ENCODE results near the gene HOXA9. TPM values are rescaled to one million over a fixed set of nuclear protein-coding genes. Genes with fewer than 3 reads are reported as not detected.

Gene HOXA9
- total RNA-seq, 1 donor from 2014 or later, result 46.5 TPM

GRCh38 chr7:27205325-27206280 lies 40.3 kb upstream of the HOXA9 start:
- TF ChIP-seq CTCF (IDR thresholded peaks at IDR 0.05; ENCODE audit: insufficient read depth, low read length, poor library complexity, severe bottlenecking), result no peak
- H3K4me3 ChIP-seq (ENCODE audit: low read depth, low read length), result no peak overlapping the region

GRCh38 chr7:27204851-27205322 lies 39.5 kb upstream of the HOXA9 start:
- no peak for TF ChIP-seq CTCF (IDR thresholded peaks at IDR 0.05; ENCODE audit: insufficient read depth, low read length, poor library complexity, severe bottlenecking)
- Histone ChIP-seq H3K4me3 (ENCODE audit: low read depth, low read length) (no peak overlapping the region), H3K27me3 (ENCODE audit: control insufficient read depth, insufficient read depth, low read length) (peaks cover 86% of the 10 kb centered on the region), H3K36me3 (ENCODE audit: control insufficient read depth, insufficient read depth, low read length) (no peaks in the 10 kb centered on the region)
- no peak for DNase-seq (ENCODE audit: low read depth)

More at GRCh38 chr7:27205325-27206280, 40.3 kb upstream of the HOXA9 start:
- DNase-seq (ENCODE audit: low read depth), result no peak
- Histone ChIP-seq H3K27me3 (ENCODE audit: control insufficient read depth, insufficient read depth, low read length) (peaks cover 88% of the 10 kb centered on the region), H3K36me3 (ENCODE audit: control insufficient read depth, insufficient read depth, low read length) (no peaks in the 10 kb centered on the region)

- no peak for TF ChIP-seq CTCF (IDR thresholded peaks at IDR 0.05; ENCODE audit: insufficient read depth, low read length, poor library complexity, severe bottlenecking)
- no peaks in the 10 kb centered on the region for H3K36me3 ChIP-seq (ENCODE audit: control insufficient read depth, insufficient read depth, low read length)
- DNase-seq (ENCODE audit: low read depth), result no peak
- H3K4me3 ChIP-seq (ENCODE audit: low read depth, low read length), result no peak overlapping the region
- peaks cover 85% of the 10 kb centered on the region for H3K27me3 ChIP-seq (ENCODE audit: control insufficient read depth, insufficient read depth, low read length)
These were observed 38.7 kb upstream of the HOXA9 start for GRCh38 chr7:27203964-27204594.

GRCh38 chr7:27203365-27203953 lies 38.1 kb upstream of the HOXA9 start:
- TF ChIP-seq CTCF (IDR thresholded peaks at IDR 0.05; ENCODE audit: insufficient read depth, low read length, poor library complexity, severe bottlenecking), result no peak
- Histone ChIP-seq H3K27me3 (ENCODE audit: control insufficient read depth, insufficient read depth, low read length) (peaks cover 85% of the 10 kb centered on the region), H3K36me3 (ENCODE audit: control insufficient read depth, insufficient read depth, low read length) (no peaks in the 10 kb centered on the region), H3K4me3 (ENCODE audit: low read depth, low read length) (no peak overlapping the region)
- DNase-seq (ENCODE audit: low read depth), result no peak

- Histone ChIP-seq H3K27me3 (ENCODE audit: control insufficient read depth, insufficient read depth, low read length) (peaks cover 85% of the 10 kb centered on the region), H3K36me3 (ENCODE audit: control insufficient read depth, insufficient read depth, low read length) (no peaks in the 10 kb centered on the region), H3K4me3 (ENCODE audit: low read depth, low read length) (no peak overlapping the region)
- DNase-seq (ENCODE audit: low read depth), result no peak
- TF ChIP-seq CTCF (IDR thresholded peaks at IDR 0.05; ENCODE audit: insufficient read depth, low read length, poor library complexity, severe bottlenecking), result no peak
These were observed 37.5 kb upstream of the HOXA9 start for GRCh38 chr7:27202862-27203134.

Measured in kidney epithelial cell (primary cell).